Kidney (tissue), 14 donors: Measurements from ENCODE around the gene PLCH1. TPM values are rescaled to one million over a fixed set of nuclear protein-coding genes. Genes with fewer than 3 reads are reported as not detected.

Source experiments
- DNase-seq, 5 donors: peaks; one replicate each; pipeline ENCODE4 v3.0.0-alpha.2; 2013 to 2020
- FAIRE-seq: peaks from 2 replicates; lab custom pipeline; 2012; peaks lifted over from hg19 to GRCh38; lab: Jason Lieb, UNC
- H3K27ac ChIP-seq, 2 donors: one replicate each; pipeline ENCODE4 v1.7.0; 2013; ENCODE audit warnings: low read depth in 2 of 2, low read length in 2 of 2, inconsistent platforms in 1 of 2
- H3K27me3 ChIP-seq: one replicate; pipeline ENCODE4 v1.7.1; 2013; ENCODE audit warnings: low read length, inconsistent platforms; ENCODE audit not compliant: control insufficient read depth, insufficient read depth
- H3K36me3 ChIP-seq, 3 donors: one replicate each; pipeline versions ENCODE4 v1.7.0 to v1.7.1; 2013; ENCODE audit warnings: low read length in 3 of 3, control low read depth in 1 of 3, inconsistent platforms in 1 of 3; ENCODE audit not compliant: insufficient read depth in 3 of 3, control insufficient read depth in 2 of 3
- H3K4me1 ChIP-seq, 3 donors: one replicate each; pipeline versions ENCODE4 v1.7.0 to v1.7.1; 2013; ENCODE audit warnings: low read length in 3 of 3, inconsistent platforms in 1 of 3, low read depth in 1 of 3; ENCODE audit not compliant: control insufficient read depth in 2 of 3, insufficient read depth in 2 of 3
- H3K4me3 ChIP-seq, 3 donors: one replicate each; pipeline versions ENCODE4 v1.7.0 to v1.8.1; 2013; ENCODE audit warnings: low read length in 3 of 3, control low read depth in 1 of 3, inconsistent platforms in 1 of 3
- H3K9ac ChIP-seq, 3 donors: one replicate each; pipeline versions ENCODE4 v1.7.0 to v1.7.1; 2013; ENCODE audit warnings: low read length in 3 of 3, control low read depth in 1 of 3, inconsistent platforms in 1 of 3
- H3K9me3 ChIP-seq, 3 donors: one replicate each; pipeline versions ENCODE4 v1.7.0 to v1.7.1; 2013; ENCODE audit warnings: low read length in 3 of 3, control low read depth in 1 of 3, inconsistent platforms in 1 of 3; ENCODE audit not compliant: control insufficient read depth in 2 of 3, insufficient read depth in 1 of 3
- intact Hi-C: fragments of 100-400 bp; cut with DNase I; formaldehyde crosslinking; loops from one replicate; pipeline ENCODE4 v1.11.1; 2022
- polyA plus RNA-seq: library from polyadenylated mRNA; stranded (reverse); fragments of 350-450 nt; fragmentation: Illumina TruSeq; extraction: RNeasy Lipid Tissue Mini Kit (QIAGEN cat#74804); gene quantifications from one replicate; pipeline ENCODE4 v1.2.3, GENCODE V29; 2014; ENCODE audit warnings: low read depth, low replicate concordance; ENCODE audit not compliant: insufficient read depth
- total RNA-seq: library from RNA; stranded (reverse); fragmentation: NEBNext Ultra II Directional; extraction: Animal tissue kit (Norgen Biotek cat#: 25700); gene quantifications from one replicate; pipeline ENCODE4 v1.2.1, GENCODE V29; 2021
- TF ChIP-seq, protein P1 (sequence below): IDR thresholded peaks from 3 replicates; pipeline ENCODE4 v1.5.1; 2012; ENCODE audit warnings: mild to moderate bottlenecking, moderate library complexity, borderline replicate concordance; ENCODE audit not compliant: insufficient read depth; ENCODE audit errors: extremely low read depth
- donor health status: control.
- donor health status: control.
- donor health status: control.
- donor health status: control.
- donor health status: control.
- donor health status: DM: yes; HTN: yes; CAD: no.
- donor health status: Normal renal cell carcinoma (clear cell type).

The PLCH1 gene
- total and polyA plus RNA-seq, 2 donors from 2014 or later = 1.6 to 9.6 TPM

GRCh38 chr3:155647206-155647605, 97.7 kb downstream of the PLCH1 start:
- no peak overlapping the region for H3K4me3 ChIP-seq
- no peaks in the 10 kb centered on the region for H3K27me3 ChIP-seq
- H3K36me3 ChIP-seq = no peaks in the 10 kb centered on the region
- peaks cover 0 to 2% (median 0%) of the 10 kb centered on the region in 3 donors for H3K4me1 ChIP-seq
- DNase-seq (no peak), FAIRE-seq (no peak)
- TF ChIP-seq, protein P1, sequence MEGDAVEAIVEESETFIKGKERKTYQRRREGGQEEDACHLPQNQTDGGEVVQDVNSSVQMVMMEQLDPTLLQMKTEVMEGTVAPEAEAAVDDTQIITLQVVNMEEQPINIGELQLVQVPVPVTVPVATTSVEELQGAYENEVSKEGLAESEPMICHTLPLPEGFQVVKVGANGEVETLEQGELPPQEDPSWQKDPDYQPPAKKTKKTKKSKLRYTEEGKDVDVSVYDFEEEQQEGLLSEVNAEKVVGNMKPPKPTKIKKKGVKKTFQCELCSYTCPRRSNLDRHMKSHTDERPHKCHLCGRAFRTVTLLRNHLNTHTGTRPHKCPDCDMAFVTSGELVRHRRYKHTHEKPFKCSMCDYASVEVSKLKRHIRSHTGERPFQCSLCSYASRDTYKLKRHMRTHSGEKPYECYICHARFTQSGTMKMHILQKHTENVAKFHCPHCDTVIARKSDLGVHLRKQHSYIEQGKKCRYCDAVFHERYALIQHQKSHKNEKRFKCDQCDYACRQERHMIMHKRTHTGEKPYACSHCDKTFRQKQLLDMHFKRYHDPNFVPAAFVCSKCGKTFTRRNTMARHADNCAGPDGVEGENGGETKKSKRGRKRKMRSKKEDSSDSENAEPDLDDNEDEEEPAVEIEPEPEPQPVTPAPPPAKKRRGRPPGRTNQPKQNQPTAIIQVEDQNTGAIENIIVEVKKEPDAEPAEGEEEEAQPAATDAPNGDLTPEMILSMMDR = no peak
- no peak overlapping the region for H3K27ac ChIP-seq
- H3K9ac ChIP-seq = no peak overlapping the region
- intact Hi-C loops = no loop called here
- no peaks in the 10 kb centered on the region for H3K9me3 ChIP-seq

DNA sequence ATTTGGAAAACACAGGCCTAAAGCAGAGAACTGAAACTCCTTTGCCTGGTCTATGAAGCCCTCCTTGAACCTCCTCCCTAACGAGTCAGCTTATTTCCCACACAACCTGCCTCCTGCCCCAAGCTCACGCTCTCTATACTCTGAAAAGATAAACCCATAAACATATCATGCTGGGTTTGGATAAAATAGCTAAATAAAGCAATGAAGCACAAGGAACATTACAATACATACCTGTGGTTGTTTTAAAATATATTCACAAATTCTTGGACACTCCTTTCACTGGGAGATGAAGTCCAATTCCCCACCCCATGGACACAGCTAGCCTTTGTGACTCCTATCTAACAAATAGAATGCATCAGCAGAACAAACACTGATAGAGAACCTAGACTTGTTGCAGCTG, 98.2 kb downstream of the PLCH1 start:
- FAIRE-seq (no peak), DNase-seq (no peak)
- Histone ChIP-seq H3K27me3 (no peaks in the 10 kb centered on the region), H3K36me3 (no peaks in the 10 kb centered on the region), H3K4me3 (no peak overlapping the region), H3K27ac (no peak overlapping the region), H3K9me3 (no peaks in the 10 kb centered on the region), H3K9ac (no peak overlapping the region), H3K4me1 (peaks cover 0 to 2% (median 0%) of the 10 kb centered on the region in 3 donors)
- TF ChIP-seq, protein P1 = no peak
- intact Hi-C loops = no loop called here

DNA sequence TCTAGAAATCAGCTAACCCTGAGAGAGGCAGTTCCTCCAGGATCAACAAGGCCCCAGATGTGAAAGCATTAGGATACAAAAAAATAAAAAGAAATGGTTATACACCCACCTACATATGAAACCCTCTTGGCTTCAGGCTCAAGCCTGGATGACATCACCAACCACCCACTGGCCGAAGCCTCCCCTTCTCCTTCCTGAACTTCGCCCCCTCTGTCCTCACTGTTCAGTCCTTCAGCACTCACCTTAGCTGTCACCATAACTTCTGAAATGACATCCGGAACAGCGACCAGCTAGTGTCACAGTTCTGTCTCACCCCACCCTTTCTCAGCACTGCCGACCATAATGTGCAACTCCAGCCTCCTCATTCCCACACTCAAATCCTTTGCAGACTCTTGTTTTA, 98.7 kb downstream of the PLCH1 start:
- Histone ChIP-seq H3K9ac (no peak overlapping the region), H3K36me3 (no peaks in the 10 kb centered on the region), H3K27me3 (no peaks in the 10 kb centered on the region), H3K4me1 (peaks cover 0 to 2% (median 0%) of the 10 kb centered on the region in 3 donors), H3K27ac (no peak overlapping the region), H3K9me3 (no peaks in the 10 kb centered on the region), H3K4me3 (no peak overlapping the region)
- TF ChIP-seq, protein P1 = no peak
- intact Hi-C loops = no loop called here
- FAIRE-seq = no peak
- no peak for DNase-seq

DNA sequence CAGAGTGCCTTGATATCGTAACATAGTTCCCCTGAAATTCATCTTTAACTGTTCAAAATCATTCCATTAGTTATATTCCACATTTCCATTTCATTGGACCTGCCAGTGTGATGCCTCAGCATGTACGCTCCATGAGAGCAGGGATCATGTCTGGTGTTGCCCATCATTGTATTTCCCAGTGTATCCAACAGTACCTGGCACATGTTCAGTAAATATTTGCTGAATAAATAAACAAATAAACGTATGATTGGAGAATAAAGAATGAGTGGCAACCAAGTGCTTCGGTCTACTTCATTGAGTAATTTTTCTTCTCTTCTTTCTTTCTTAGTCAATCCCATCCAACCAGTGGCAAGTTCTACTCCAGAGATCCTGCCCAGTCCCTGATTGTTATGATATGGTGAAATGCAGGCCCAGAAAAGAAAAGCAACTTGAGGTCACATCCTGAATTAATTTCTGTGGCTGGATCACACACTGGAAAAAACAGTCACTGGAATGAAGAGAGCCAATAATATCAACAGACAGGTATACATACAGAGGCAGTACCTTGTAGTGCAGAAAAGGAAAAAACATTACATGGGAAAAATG, 101.2 kb downstream of the PLCH1 start:
- no peak overlapping the region for H3K27ac ChIP-seq
- FAIRE-seq = no peak
- H3K27me3 ChIP-seq = no peaks in the 10 kb centered on the region
- H3K4me1 ChIP-seq = peaks cover 0 to 2% (median 0%) of the 10 kb centered on the region in 3 donors
- intact Hi-C loops = no loop called here
- H3K4me3 ChIP-seq = no peak overlapping the region
- H3K36me3 ChIP-seq = no peaks in the 10 kb centered on the region
- no peak overlapping the region for H3K9ac ChIP-seq
- TF ChIP-seq, protein P1 = no peak
- no peak for DNase-seq
- no peaks in the 10 kb centered on the region for H3K9me3 ChIP-seq
